IMR-90 (cell line): ENCODE results near the gene PIP5K1C.
A peak's percentile ranks its signal among the peaks of the same experiment; 100 is the strongest.

Source experiments
- BHLHE40 ChIP-seq: fragments of 150-350 bp; IDR thresholded peaks from 2 replicates; pipeline ENCODE4 v1.6.1; 2016; ENCODE audit warnings: mild to moderate bottlenecking, low read depth, low read length
- CEBPB ChIP-seq: IDR thresholded peaks from 2 replicates; pipeline ENCODE4 v1.6.1; 2012; ENCODE audit warnings: low read depth, low read length, improper control_type of control experiment
- MAFK ChIP-seq: IDR thresholded peaks from 2 replicates; pipeline ENCODE4 v1.6.1; 2012; ENCODE audit warnings: low read depth, low read length, improper control_type of control experiment
- MXI1 ChIP-seq: IDR thresholded peaks from 2 replicates; pipeline ENCODE4 v1.6.1; 2012; ENCODE audit warnings: low read depth, mild to moderate bottlenecking, low read length, moderate library complexity, borderline replicate concordance
- NFE2L2 ChIP-seq: fragments of 150-350 bp; IDR thresholded peaks from 2 replicates; pipeline ENCODE4 v1.6.1; 2016; ENCODE audit warnings: low read depth, mild to moderate bottlenecking, low read length
- POLR2A ChIP-seq: IDR thresholded peaks from 2 replicates; pipeline ENCODE4 v1.6.1; 2012; ENCODE audit warnings: mild to moderate bottlenecking, low read depth, low read length
- SMC3 ChIP-seq: fragments of 150-350 bp; IDR thresholded peaks from 2 replicates; pipeline ENCODE4 v1.6.1; 2016; ENCODE audit warnings: low read depth, mild to moderate bottlenecking, antibody characterized with exemption, low read length, moderate library complexity
- TF ChIP-seq, protein P1 (sequence below): conservative IDR thresholded peaks from 2 replicates; pipeline ENCODE4 v1.5.1; 2012; ENCODE audit warnings: mild to moderate bottlenecking, low read depth, low read length, improper control_type of control experiment
- TF ChIP-seq, protein P2 (sequence below): fragments of 150-350 bp; IDR thresholded peaks from 2 replicates; pipeline ENCODE4 v1.6.1; 2016; ENCODE audit warnings: low read depth, mild to moderate bottlenecking, low read length, moderate library complexity, borderline replicate concordance

DNA sequence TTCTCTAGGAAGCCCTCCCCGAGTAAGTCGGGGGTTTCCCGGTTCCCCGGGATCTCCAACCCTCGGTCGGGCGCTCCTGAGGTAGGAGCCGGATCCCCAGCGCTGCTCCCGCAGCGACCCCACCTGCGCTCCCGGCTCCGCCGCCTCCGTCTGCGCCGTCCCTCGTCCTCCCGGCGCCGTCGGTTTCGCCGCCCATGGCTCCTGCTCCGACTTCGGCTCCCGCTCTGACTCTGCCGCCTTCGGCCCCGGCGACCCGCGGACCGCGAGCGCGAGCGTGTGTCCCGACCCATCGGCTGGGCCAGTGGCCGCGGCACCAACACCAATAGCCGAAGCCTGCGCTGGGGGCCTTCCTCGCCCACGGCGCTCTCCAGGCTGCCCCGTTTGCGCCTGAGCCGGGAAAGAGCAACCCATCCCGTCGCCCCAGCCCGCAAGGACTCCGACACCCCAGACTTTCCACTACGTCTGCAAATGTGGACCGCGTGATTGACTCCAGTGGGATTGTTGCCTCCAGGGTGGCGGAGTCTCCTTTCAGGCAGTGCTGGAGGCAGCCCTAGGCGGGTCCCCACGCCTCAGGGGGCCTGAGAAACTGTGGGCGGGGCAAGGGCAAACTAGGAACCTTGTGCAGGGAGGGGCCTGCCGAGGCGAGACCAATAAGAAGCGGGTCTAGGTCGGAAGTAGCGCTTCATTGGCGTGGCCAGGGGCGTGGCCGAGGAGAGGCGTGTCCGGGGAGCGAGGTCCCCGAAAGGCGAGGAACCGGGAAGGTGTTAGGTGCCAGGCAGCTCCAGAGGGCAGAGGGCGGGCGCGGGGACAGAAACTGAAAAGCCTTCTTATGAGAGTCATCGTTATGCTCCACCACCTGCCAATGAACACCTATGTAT, 73.6 kb downstream of the PIP5K1C start, which contains the start of gene CACTIN:
- TF ChIP-seq POLR2A: peak; percentile 93
- TF ChIP-seq, protein P1, sequence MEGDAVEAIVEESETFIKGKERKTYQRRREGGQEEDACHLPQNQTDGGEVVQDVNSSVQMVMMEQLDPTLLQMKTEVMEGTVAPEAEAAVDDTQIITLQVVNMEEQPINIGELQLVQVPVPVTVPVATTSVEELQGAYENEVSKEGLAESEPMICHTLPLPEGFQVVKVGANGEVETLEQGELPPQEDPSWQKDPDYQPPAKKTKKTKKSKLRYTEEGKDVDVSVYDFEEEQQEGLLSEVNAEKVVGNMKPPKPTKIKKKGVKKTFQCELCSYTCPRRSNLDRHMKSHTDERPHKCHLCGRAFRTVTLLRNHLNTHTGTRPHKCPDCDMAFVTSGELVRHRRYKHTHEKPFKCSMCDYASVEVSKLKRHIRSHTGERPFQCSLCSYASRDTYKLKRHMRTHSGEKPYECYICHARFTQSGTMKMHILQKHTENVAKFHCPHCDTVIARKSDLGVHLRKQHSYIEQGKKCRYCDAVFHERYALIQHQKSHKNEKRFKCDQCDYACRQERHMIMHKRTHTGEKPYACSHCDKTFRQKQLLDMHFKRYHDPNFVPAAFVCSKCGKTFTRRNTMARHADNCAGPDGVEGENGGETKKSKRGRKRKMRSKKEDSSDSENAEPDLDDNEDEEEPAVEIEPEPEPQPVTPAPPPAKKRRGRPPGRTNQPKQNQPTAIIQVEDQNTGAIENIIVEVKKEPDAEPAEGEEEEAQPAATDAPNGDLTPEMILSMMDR: no peak
- TF ChIP-seq NFE2L2: no peak
- TF ChIP-seq CEBPB: no peak
- peak; percentile 84; the same call in 1 of the 2 replicates for TF ChIP-seq MXI1
- TF ChIP-seq SMC3: no peak
- TF ChIP-seq BHLHE40: no peak
- peak; percentile 9; the same call in 1 of the 2 replicates for TF ChIP-seq MAFK
- TF ChIP-seq, protein P2, sequence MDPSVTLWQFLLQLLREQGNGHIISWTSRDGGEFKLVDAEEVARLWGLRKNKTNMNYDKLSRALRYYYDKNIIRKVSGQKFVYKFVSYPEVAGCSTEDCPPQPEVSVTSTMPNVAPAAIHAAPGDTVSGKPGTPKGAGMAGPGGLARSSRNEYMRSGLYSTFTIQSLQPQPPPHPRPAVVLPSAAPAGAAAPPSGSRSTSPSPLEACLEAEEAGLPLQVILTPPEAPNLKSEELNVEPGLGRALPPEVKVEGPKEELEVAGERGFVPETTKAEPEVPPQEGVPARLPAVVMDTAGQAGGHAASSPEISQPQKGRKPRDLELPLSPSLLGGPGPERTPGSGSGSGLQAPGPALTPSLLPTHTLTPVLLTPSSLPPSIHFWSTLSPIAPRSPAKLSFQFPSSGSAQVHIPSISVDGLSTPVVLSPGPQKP: no peak
